NCI-H345 (cell line): ENCODE measurements around the gene GDF15.
"Not testable (repeated sequence)": the region's sequence is repeated elsewhere in the genome, so short reads cannot be mapped to it uniquely, and the experiment has no call there.

Source experiments
- DNase-seq: peaks from one replicate; lab custom pipeline; 2025; lab: John Stamatoyannopoulos, UW

GDF15 gene

GRCh38 chr19:18385675-18386542 lies at the start of gene GDF15:
GDF15 (plus strand) TSS chr19:18386158; CDS start chr19:18386190, 32 bp downstream.
- no peak for DNase-seq

- DNase-seq: no peak
These were observed 47.4 kb upstream of the GDF15 start for GRCh38 chr19:18338541-18338940.

GRCh38 chr19:18339723-18340122 lies 46.2 kb upstream of the GDF15 start:
- DNase-seq: no peak

GRCh38 chr19:18340190-18340989 lies 45.6 kb upstream of the GDF15 start, which contains the start of gene PGPEP1:
PGPEP1 (plus strand) TSS chr19:18340598; CDS start chr19:18340682, 84 bp downstream.
- DNase-seq: peak; percentile 67

- peak; percentile 14 for DNase-seq
These were observed 44.7 kb upstream of the GDF15 start for GRCh38 chr19:18340990-18341868.

GRCh38 chr19:18342090-18342632 lies 43.8 kb upstream of the GDF15 start:
- DNase-seq: no peak

GRCh38 chr19:18344582-18344950 lies 41.4 kb upstream of the GDF15 start:
- DNase-seq: no peak

- DNase-seq: no peak
These were observed 40.7 kb upstream of the GDF15 start for GRCh38 chr19:18345296-18345695.

- DNase-seq: no peak
These were observed 39.9 kb upstream of the GDF15 start for GRCh38 chr19:18346091-18346490.

GRCh38 chr19:18348171-18348570 lies 37.8 kb upstream of the GDF15 start:
- DNase-seq: no peak

GRCh38 chr19:18348818-18349339 lies 37.1 kb upstream of the GDF15 start:
- not testable (repeated sequence) for DNase-seq

- peak; percentile 8 for DNase-seq
These were observed 36.3 kb upstream of the GDF15 start for GRCh38 chr19:18349524-18350128.

- no peak for DNase-seq
These were observed 35.5 kb upstream of the GDF15 start for GRCh38 chr19:18350490-18350889.

- no peak for DNase-seq
These were observed 34.4 kb upstream of the GDF15 start for GRCh38 chr19:18351544-18351943.

- no peak for DNase-seq
These were observed 32.5 kb upstream of the GDF15 start for GRCh38 chr19:18353378-18354005.

GRCh38 chr19:18354743-18355142 lies 31.2 kb upstream of the GDF15 start:
- DNase-seq: not testable (repeated sequence)

- DNase-seq: no peak
These were observed 28.9 kb upstream of the GDF15 start for GRCh38 chr19:18357041-18357440.

- DNase-seq: no peak
These were observed 24.3 kb upstream of the GDF15 start for GRCh38 chr19:18361646-18362045.

GRCh38 chr19:18362934-18363542 lies 22.9 kb upstream of the GDF15 start:
- no peak for DNase-seq

GRCh38 chr19:18363787-18364186 lies 22.2 kb upstream of the GDF15 start:
- DNase-seq: no peak
